ENCODE results near the gene CRBN.

CRBN gene

DNA sequence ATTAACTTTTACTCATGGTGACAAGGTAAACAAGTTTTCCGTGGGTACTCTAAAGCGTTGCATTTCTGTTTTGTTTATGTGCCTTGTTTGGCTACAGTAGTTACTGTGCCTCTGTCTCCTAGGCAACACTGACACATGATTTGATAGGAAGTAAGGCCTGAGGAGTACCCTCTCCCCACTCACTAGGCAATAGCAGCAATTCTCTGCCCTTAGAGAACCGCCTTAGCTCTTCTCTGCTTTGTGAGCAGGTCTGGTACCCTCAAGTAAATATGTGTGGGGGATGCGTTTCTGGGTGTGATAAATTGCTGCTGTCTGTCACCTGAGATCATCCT, 69.2 kb downstream of the CRBN start, which contains the start of gene IL5RA:
IL5RA (minus strand) TSS at position 76 of the 332 bp plus-strand sequence. CDS start 5,390 bp downstream, outside the sequence.
- H3K4me3 ChIP-seq (ENCODE audit: control insufficient read depth, low read depth, low read length): no peak within 1 kb of the TSS
- TF ChIP-seq, protein P1, sequence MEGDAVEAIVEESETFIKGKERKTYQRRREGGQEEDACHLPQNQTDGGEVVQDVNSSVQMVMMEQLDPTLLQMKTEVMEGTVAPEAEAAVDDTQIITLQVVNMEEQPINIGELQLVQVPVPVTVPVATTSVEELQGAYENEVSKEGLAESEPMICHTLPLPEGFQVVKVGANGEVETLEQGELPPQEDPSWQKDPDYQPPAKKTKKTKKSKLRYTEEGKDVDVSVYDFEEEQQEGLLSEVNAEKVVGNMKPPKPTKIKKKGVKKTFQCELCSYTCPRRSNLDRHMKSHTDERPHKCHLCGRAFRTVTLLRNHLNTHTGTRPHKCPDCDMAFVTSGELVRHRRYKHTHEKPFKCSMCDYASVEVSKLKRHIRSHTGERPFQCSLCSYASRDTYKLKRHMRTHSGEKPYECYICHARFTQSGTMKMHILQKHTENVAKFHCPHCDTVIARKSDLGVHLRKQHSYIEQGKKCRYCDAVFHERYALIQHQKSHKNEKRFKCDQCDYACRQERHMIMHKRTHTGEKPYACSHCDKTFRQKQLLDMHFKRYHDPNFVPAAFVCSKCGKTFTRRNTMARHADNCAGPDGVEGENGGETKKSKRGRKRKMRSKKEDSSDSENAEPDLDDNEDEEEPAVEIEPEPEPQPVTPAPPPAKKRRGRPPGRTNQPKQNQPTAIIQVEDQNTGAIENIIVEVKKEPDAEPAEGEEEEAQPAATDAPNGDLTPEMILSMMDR (IDR thresholded peaks at IDR 0.05; ENCODE audit: control insufficient read depth, insufficient read depth, low read depth, low read length, missing control alignments): no peak
- DNase-seq (ENCODE audit: low read depth): no peak

DNA sequence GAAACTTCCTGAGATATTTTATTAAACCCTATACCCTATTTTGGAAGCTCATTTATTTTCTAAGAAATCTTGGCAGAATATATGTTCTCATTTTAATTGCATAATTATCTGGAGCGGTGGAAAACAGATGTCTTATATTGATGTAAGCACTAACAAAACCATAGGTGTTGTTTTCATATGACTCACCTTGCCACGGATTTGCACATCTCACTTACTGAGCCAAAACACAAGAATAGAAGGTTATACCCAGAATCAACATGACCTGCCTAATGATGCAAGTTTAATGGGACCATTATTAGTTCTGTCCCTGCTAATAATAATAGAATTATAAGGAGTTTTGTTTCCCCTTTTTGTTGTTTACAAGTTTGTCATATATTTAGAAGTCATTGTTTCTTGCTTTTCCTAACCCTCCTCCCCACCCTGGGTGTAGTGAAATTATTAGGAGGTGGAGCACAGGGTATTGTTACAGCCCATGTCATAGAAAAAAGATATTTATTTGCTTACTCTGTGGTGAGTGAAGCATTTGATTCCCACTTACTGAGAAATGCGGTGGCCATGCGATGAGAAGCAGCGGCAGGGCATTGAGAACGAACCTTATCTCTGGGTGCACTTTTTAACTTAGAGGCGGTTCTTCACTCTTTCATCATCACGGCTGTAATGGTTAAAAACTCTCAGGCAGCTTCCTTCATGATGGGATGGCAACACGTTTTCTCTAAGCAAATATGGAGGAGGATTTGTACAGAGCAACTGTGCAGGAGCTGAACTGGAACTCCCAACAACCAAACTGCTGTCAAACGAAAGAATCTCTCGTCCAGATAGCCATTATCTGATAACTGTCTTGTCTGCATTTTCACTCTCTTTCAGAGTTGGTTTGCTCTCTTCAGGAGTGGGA, 69.8 kb downstream of the CRBN start:
- no peak for DNase-seq (ENCODE audit: low read depth)
- TF ChIP-seq, protein P1 (IDR thresholded peaks at IDR 0.05; ENCODE audit: control insufficient read depth, insufficient read depth, low read depth, low read length, missing control alignments): no peak

DNA sequence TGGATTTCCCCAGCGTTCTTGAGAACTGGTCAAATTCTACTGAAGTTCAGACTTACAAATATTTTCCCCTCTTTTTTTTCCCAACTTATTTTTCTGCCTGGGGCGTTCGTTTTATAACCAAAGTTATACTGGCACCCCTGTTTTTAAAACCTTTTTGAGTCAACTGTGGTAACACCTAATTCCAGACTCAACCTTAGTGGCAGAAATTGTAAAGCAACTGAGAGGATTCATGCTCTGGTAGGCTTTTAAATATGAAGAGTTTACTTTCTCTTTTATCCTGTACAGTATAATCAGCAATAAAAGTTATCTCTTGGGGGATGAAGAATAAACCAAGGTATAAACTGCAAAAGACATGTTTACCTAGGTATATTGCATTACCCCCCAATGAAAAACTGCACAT, 71.6 kb downstream of the CRBN start:
- no peak for DNase-seq (ENCODE audit: low read depth)
- TF ChIP-seq, protein P1 (IDR thresholded peaks at IDR 0.05; ENCODE audit: control insufficient read depth, insufficient read depth, low read depth, low read length, missing control alignments): no peak
- no peak overlapping the region for H3K4me3 ChIP-seq (ENCODE audit: control insufficient read depth, low read depth, low read length)

More for the DNA sequence above, 69.8 kb downstream of the CRBN start:
- H3K4me3 ChIP-seq (ENCODE audit: control insufficient read depth, low read depth, low read length): no peak overlapping the region

DNA sequence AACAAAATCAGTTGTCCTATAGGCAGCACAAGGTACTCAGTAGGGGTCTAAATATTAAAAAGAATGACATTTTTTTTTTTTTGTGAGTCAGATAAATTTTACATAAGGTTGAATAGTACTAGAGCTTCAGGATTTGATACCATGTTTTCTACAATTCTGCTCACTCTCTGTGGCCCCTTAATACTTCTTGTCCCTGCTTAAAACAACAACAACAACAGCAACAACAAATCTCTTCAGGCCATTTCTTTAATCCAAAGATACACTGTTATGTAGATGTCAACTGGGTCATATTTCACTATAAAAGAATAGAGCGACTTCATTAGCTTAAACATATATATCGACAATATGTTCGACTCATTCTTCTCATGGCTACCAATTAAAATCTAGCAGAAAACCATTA, 72.3 kb downstream of the CRBN start:
- TF ChIP-seq, protein P1 (IDR thresholded peaks at IDR 0.05; ENCODE audit: control insufficient read depth, insufficient read depth, low read depth, low read length, missing control alignments): no peak
- no peak for DNase-seq (ENCODE audit: low read depth)
- no peak overlapping the region for H3K4me3 ChIP-seq (ENCODE audit: control insufficient read depth, low read depth, low read length)

DNA sequence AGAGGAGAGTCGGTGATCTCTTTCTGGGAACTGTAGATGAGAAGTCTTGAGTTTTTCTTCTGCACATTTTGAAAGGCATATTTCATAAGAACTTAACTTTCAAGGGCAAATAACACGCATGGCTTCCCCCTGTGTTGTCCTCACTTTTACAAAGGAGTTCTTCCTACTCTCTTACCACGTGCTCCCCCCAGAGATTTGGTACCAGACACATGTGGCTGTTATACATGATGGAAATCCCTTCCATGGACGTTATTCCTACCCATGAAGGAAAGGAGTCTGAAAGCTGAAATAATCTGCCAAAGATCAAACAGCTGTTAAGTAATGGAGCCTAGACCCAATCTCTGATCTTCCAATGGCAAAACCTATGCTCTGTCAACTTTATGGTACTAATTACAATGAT, 73.7 kb downstream of the CRBN start:
- TF ChIP-seq, protein P1 (IDR thresholded peaks at IDR 0.05; ENCODE audit: control insufficient read depth, insufficient read depth, low read depth, low read length, missing control alignments): no peak
- H3K4me3 ChIP-seq (ENCODE audit: control insufficient read depth, low read depth, low read length): no peak overlapping the region
- DNase-seq (ENCODE audit: low read depth): no peak

DNA sequence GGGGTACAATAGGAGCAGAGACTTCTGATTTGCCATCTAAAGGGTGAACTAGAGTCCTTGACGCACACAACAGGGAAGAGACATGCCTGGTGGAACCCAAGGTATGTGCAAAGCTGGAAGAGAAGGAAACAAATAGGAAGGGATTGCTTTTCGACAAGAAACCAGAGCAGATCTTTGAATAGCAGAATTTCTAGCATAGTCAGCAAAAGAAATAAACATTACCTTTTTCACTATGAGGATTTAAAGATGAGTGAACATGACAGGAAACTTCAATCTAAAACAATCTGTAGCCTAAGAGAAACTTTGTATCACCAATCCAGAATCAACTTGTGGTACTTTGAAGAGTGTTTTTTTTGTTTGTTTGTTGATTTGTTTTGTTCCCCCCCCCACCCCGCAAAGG, 74.2 kb downstream of the CRBN start:
- H3K4me3 ChIP-seq (ENCODE audit: control insufficient read depth, low read depth, low read length): no peak overlapping the region
- TF ChIP-seq, protein P1 (IDR thresholded peaks at IDR 0.05; ENCODE audit: control insufficient read depth, insufficient read depth, low read depth, low read length, missing control alignments): no peak
- no peak for DNase-seq (ENCODE audit: low read depth)

Measured in AG09309 (cell line).